ENCODE measurements around the gene PDE8B.
"Not testable (repeated sequence)": the region's sequence is repeated elsewhere in the genome, so short reads cannot be mapped to it uniquely, and the experiment has no call there.

The PDE8B gene

DNA sequence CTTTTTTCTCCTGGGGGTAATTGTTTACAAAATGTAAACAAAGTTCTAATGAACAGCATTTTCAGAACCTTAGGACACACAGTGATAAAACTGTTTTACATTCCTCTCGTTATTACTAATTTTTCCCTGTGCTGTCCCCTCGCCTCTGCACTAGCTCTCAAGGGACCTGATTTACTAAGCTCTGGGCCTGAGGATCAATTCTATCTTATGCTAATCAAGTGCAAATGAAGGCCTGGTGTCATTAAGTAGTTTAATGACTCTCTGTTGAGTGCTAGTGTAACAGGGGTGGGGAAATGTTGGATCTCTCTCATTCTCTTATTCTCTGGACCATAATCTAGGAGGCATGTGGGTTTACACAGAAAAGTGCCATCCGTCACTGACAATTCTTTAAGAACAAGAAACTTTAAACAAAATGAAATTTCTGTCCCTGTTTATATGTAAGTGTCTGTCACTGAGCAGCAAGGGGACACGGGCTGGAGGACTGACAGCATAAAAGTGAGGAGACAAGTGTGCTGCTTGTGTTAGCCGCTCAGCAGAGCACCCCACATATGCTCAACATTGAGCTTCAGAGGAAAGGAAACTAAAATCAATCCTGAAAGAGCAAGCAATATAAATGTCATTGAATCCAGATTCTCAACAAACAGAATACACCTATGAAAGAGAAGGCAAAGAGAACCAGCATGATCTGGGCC lies 166.3 kb downstream of the PDE8B start:
- no peak for ATAC-seq
- TF ChIP-seq ZFP3 (CRISPR knock-in tag; IDR thresholded peaks at IDR 0.05): no peak

DNA sequence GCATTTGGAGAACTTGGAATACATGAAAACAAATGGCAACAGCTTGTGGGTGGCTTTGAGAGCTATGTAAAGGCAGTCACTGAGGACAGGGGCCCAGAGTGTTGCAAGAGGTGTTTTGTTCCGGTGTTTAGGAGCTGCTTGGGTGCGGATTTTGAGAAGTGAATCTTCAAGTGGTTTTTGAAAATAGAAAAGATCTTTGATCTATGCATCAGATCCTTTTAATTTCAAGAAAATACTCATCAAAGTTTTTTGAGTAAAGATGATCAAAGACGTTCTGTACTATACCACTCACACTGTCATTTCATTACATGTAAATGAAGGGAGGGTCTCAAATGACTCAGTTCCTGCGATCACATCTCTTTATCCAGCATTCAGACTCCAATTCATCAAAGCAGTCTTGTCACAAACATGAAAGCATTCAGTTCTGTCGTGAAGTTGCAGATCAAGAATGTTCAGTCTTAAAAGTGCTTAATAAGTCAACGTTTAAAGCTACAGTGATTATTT lies 169.1 kb downstream of the PDE8B start:
- ATAC-seq: no peak

DNA sequence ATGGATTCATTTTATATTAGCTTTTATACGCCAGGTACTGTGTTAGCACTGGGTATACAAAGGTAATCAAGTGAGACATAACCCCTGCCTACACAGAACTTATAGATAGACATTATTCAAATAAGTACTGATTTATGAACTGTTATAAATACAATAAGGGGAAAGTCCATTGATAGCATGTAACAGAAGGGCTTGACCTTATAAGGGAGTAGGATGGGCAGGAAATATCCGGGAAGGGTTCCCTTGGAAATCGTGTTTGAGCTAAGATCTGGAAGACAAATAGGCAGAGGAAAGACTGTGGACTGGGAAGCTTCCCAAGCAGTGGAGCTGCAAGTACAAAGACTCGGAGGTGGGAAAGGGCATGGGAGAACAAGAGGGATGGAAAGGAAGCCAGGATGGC lies 170.2 kb downstream of the PDE8B start:
- TF ChIP-seq, protein P1, sequence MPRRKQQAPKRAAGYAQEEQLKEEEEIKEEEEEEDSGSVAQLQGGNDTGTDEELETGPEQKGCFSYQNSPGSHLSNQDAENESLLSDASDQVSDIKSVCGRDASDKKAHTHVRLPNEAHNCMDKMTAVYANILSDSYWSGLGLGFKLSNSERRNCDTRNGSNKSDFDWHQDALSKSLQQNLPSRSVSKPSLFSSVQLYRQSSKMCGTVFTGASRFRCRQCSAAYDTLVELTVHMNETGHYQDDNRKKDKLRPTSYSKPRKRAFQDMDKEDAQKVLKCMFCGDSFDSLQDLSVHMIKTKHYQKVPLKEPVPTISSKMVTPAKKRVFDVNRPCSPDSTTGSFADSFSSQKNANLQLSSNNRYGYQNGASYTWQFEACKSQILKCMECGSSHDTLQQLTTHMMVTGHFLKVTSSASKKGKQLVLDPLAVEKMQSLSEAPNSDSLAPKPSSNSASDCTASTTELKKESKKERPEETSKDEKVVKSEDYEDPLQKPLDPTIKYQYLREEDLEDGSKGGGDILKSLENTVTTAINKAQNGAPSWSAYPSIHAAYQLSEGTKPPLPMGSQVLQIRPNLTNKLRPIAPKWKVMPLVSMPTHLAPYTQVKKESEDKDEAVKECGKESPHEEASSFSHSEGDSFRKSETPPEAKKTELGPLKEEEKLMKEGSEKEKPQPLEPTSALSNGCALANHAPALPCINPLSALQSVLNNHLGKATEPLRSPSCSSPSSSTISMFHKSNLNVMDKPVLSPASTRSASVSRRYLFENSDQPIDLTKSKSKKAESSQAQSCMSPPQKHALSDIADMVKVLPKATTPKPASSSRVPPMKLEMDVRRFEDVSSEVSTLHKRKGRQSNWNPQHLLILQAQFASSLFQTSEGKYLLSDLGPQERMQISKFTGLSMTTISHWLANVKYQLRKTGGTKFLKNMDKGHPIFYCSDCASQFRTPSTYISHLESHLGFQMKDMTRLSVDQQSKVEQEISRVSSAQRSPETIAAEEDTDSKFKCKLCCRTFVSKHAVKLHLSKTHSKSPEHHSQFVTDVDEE (CRISPR knock-in tag; IDR thresholded peaks at IDR 0.05): no peak
- TF ChIP-seq TOX (CRISPR knock-in tag; IDR thresholded peaks at IDR 0.05; ENCODE audit: borderline replicate concordance) (no peak), ZC3H10 (CRISPR knock-in tag; IDR thresholded peaks at IDR 0.05) (no peak), TCF4 (CRISPR knock-in tag; IDR thresholded peaks at IDR 0.05; ENCODE audit: borderline replicate concordance) (no peak), ZNF70 (CRISPR knock-in tag; IDR thresholded peaks at IDR 0.05) (no peak), OSR1 (CRISPR knock-in tag; IDR thresholded peaks at IDR 0.05) (no peak), CSDC2 (CRISPR knock-in tag; IDR thresholded peaks at IDR 0.05) (no peak), ESRRG (CRISPR knock-in tag; IDR thresholded peaks at IDR 0.05) (no peak)
- TF ChIP-seq, protein P2, sequence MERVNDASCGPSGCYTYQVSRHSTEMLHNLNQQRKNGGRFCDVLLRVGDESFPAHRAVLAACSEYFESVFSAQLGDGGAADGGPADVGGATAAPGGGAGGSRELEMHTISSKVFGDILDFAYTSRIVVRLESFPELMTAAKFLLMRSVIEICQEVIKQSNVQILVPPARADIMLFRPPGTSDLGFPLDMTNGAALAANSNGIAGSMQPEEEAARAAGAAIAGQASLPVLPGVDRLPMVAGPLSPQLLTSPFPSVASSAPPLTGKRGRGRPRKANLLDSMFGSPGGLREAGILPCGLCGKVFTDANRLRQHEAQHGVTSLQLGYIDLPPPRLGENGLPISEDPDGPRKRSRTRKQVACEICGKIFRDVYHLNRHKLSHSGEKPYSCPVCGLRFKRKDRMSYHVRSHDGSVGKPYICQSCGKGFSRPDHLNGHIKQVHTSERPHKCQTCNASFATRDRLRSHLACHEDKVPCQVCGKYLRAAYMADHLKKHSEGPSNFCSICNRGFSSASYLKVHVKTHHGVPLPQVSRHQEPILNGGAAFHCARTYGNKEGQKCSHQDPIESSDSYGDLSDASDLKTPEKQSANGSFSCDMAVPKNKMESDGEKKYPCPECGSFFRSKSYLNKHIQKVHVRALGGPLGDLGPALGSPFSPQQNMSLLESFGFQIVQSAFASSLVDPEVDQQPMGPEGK (CRISPR knock-in tag; IDR thresholded peaks at IDR 0.05; ENCODE audit: borderline replicate concordance): no peak
- ATAC-seq: no peak

More for the DNA sequence above, 169.1 kb downstream of the PDE8B start:
- no peak for TF ChIP-seq CSDC2 (CRISPR knock-in tag; IDR thresholded peaks at IDR 0.05)

DNA sequence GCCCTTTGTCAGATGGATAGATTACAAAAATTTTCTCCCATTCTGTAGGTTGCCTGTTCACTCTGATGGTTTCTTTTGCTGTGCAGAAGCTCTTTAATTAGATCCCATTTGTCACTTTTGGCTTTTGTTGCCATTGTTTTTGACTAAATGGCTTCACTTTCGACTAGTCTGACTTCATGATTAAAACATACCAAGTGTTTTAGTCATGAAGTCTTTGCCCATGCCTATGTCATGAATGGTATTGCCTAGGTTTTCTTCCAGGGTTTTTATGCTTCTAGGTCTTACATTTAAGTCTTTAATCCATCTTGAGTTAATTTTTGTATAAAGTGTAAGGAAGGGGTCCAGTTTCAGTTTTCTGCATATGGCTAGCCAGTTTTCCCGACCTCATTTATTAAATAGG lies 172.9 kb downstream of the PDE8B start:
- not testable (repeated sequence) for ATAC-seq

DNA sequence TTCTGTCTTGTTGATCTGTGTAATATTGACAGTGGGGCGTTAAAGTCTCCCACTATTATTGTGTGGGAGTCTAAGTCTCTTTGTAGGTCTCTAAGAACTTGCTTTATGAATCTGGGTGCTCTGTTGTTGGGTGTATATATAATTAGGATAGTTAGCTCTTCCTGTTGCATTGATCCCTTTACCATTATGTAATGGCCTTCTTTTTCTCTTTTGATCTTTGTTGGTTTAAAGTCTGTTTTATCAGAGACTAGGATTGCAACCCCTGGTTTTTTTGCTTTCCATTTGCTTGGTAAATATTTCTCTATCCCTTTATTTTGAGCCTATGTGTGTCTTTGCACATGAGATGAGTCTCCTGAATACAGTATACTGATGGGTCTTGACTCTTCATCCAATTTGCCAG lies 175.9 kb downstream of the PDE8B start:
- not testable (repeated sequence) for ATAC-seq

DNA sequence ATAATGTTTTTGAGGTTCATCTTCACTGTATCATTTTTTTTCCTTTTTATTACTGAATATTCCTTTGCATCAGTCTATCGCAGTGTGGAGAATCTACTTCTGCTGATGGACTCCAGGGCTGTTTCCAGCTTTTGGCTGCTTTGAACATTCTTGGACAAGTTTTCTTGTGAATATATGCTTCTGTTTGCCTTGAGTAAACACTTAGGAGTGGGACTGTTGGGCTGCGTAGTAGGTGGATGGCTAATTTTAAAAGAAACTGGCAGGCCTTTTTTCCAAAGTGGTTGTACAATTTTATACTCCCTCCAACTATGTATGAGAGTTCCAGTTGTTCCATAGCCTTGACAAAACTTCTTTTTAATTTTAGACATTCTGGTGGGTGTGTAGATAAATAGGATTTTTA lies 179.3 kb downstream of the PDE8B start:
- no peak for TF ChIP-seq ZNF8 (CRISPR knock-in tag; IDR thresholded peaks at IDR 0.05)
- no peak for TF ChIP-seq CSDC2 (CRISPR knock-in tag; IDR thresholded peaks at IDR 0.05)
- no peak for TF ChIP-seq PPARA (CRISPR knock-in tag; IDR thresholded peaks at IDR 0.05; ENCODE audit: borderline replicate concordance)
- TF ChIP-seq, protein P3, sequence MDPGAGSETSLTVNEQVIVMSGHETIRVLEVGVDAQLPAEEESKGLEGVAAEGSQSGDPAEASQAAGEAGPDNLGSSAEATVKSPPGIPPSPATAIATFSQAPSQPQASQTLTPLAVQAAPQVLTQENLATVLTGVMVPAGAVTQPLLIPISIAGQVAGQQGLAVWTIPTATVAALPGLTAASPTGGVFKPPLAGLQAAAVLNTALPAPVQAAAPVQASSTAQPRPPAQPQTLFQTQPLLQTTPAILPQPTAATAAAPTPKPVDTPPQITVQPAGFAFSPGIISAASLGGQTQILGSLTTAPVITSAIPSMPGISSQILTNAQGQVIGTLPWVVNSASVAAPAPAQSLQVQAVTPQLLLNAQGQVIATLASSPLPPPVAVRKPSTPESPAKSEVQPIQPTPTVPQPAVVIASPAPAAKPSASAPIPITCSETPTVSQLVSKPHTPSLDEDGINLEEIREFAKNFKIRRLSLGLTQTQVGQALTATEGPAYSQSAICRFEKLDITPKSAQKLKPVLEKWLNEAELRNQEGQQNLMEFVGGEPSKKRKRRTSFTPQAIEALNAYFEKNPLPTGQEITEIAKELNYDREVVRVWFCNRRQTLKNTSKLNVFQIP (CRISPR knock-in tag; IDR thresholded peaks at IDR 0.05; ENCODE audit: borderline replicate concordance, low read depth): no peak
- no peak for TF ChIP-seq ESRRG (CRISPR knock-in tag; IDR thresholded peaks at IDR 0.05)
- TF ChIP-seq SNAI2 (CRISPR knock-in tag; IDR thresholded peaks at IDR 0.05): no peak
- no peak for TF ChIP-seq ZNF565 (CRISPR knock-in tag; conservative IDR thresholded peaks at IDR 0.05; ENCODE audit: low read depth)
- no peak for ATAC-seq

DNA sequence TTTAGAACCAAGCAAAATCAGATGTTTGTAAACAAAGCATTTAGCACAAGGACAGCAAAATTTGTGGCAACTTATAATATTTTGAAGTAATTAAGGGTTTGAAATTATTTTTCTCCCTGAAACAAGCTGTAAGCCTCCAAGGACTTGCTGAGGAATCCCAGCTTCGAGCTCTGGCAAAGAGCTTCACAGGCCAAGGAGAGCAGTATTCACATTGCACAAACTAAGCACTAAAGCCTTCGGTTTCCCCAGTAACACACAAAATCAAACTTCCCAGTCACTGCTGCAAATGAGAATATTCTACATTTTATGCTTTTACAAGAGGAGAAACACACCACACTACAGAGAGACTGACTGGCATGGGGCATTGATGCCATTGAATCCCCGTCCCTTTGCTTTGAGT lies 179.7 kb downstream of the PDE8B start:
- ATAC-seq: no peak
- TF ChIP-seq ZNF8 (CRISPR knock-in tag; IDR thresholded peaks at IDR 0.05): no peak
- TF ChIP-seq, protein P4, sequence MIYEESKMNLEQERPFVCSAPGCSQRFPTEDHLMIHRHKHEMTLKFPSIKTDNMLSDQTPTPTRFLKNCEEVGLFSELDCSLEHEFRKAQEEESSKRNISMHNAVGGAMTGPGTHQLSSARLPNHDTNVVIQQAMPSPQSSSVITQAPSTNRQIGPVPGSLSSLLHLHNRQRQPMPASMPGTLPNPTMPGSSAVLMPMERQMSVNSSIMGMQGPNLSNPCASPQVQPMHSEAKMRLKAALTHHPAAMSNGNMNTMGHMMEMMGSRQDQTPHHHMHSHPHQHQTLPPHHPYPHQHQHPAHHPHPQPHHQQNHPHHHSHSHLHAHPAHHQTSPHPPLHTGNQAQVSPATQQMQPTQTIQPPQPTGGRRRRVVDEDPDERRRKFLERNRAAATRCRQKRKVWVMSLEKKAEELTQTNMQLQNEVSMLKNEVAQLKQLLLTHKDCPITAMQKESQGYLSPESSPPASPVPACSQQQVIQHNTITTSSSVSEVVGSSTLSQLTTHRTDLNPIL (CRISPR knock-in tag; IDR thresholded peaks at IDR 0.05; ENCODE audit: low read depth): no peak
- TF ChIP-seq TCF4 (CRISPR knock-in tag; IDR thresholded peaks at IDR 0.05; ENCODE audit: borderline replicate concordance): no peak
- TF ChIP-seq, protein P3 (CRISPR knock-in tag; IDR thresholded peaks at IDR 0.05; ENCODE audit: borderline replicate concordance, low read depth): no peak
- no peak for TF ChIP-seq ZFP3 (CRISPR knock-in tag; IDR thresholded peaks at IDR 0.05)
- TF ChIP-seq ZC3H10 (CRISPR knock-in tag; IDR thresholded peaks at IDR 0.05): no peak
- TF ChIP-seq CSDC2 (CRISPR knock-in tag; IDR thresholded peaks at IDR 0.05): no peak
- TF ChIP-seq BACH2 (CRISPR knock-in tag; IDR thresholded peaks at IDR 0.05; ENCODE audit: borderline replicate concordance): no peak
- no peak for TF ChIP-seq PPARA (CRISPR knock-in tag; IDR thresholded peaks at IDR 0.05; ENCODE audit: borderline replicate concordance)
- TF ChIP-seq ISL1 (CRISPR knock-in tag; IDR thresholded peaks at IDR 0.05): no peak
- TF ChIP-seq OSR1 (CRISPR knock-in tag; IDR thresholded peaks at IDR 0.05): no peak
- no peak for TF ChIP-seq ESRRG (CRISPR knock-in tag; IDR thresholded peaks at IDR 0.05)
- TF ChIP-seq TOX (CRISPR knock-in tag; IDR thresholded peaks at IDR 0.05; ENCODE audit: borderline replicate concordance): no peak
- TF ChIP-seq ZNF565 (CRISPR knock-in tag; conservative IDR thresholded peaks at IDR 0.05; ENCODE audit: low read depth): no peak
